ENCODE measurements around the gene NGEF.

The NGEF gene

GRCh38 chr2:232966122-232966521, 46.9 kb downstream of the NGEF start:
- DNase-seq, result no peak

GRCh38 chr2:232963913-232964312, 49.1 kb downstream of the NGEF start:
- DNase-seq, result no peak

- no peak for DNase-seq
Measured at GRCh38 chr2:232960862-232961261, 52.2 kb downstream of the NGEF start.

- DNase-seq, result no peak
Measured at GRCh38 chr2:232959139-232959538, 53.9 kb downstream of the NGEF start.

- DNase-seq, result no peak
Measured at GRCh38 chr2:232957657-232958090, 55.4 kb downstream of the NGEF start.

GRCh38 chr2:232955856-232956255, 57.2 kb downstream of the NGEF start:
- no peak for DNase-seq

- no peak for DNase-seq
Measured at GRCh38 chr2:232954691-232955090, 58.4 kb downstream of the NGEF start.

- DNase-seq, result no peak
Measured at GRCh38 chr2:232951891-232952290, 61.2 kb downstream of the NGEF start.

- DNase-seq, result no peak
Measured at GRCh38 chr2:232951181-232951580, 61.9 kb downstream of the NGEF start.

- DNase-seq, result no peak
Measured at GRCh38 chr2:232950751-232951150, 62.3 kb downstream of the NGEF start.

- DNase-seq, result no peak
Measured at GRCh38 chr2:232949016-232949415, 64.0 kb downstream of the NGEF start.

- no peak for DNase-seq
Measured at GRCh38 chr2:232942831-232943230, 70.2 kb downstream of the NGEF start.

- DNase-seq, result no peak
Measured at GRCh38 chr2:232941912-232942594, 71.0 kb downstream of the NGEF start.

- no peak for DNase-seq
Measured at GRCh38 chr2:232941400-232941799, 71.7 kb downstream of the NGEF start.

GRCh38 chr2:232940724-232941123, 72.3 kb downstream of the NGEF start:
- no peak for DNase-seq

GRCh38 chr2:232937278-232937906, 75.7 kb downstream of the NGEF start:
- no peak for DNase-seq

- no peak for DNase-seq
Measured at GRCh38 chr2:232931636-232932035, 81.4 kb downstream of the NGEF start.

GRCh38 chr2:232930059-232930400, 83.0 kb downstream of the NGEF start:
- DNase-seq, result no peak

GRCh38 chr2:232929303-232930058, 83.6 kb downstream of the NGEF start:
- no peak for DNase-seq

- DNase-seq, result no peak
Measured at GRCh38 chr2:232928551-232929302, 84.3 kb downstream of the NGEF start.

GRCh38 chr2:232927793-232928550, 85.1 kb downstream of the NGEF start:
- no peak for DNase-seq

GRCh38 chr2:232927032-232927792, 85.8 kb downstream of the NGEF start:
- DNase-seq, result no peak

All from activated CD4-positive, CD25-positive, alpha-beta regulatory T cell treated with anti-CD3 and anti-CD28 coated beads, Interleukin-2, amount 50 U/mL, for 72 hours (primary cell).